Keratinocyte (primary cell): ENCODE data around the gene PHRF1. TPM values are rescaled to one million over a fixed set of nuclear protein-coding genes. Genes with fewer than 3 reads are reported as not detected.

ENCODE experiments used
- DNase-seq: peaks from one replicate; pipeline ENCODE4 v3.0.0-alpha.2; 2011; ENCODE audit warnings: low read depth, missing footprints, low spot score
- FAIRE-seq: peaks from 2 replicates; lab custom pipeline; 2011; peaks lifted over from hg19 to GRCh38; lab: Jason Lieb, UNC
- H2AFZ ChIP-seq: 2 replicates; pipeline ENCODE4 v1.6.0; 2012; ENCODE audit warnings: low read length, control low read depth, inconsistent platforms; ENCODE audit not compliant: control insufficient read depth
- H3K27ac ChIP-seq: 2 replicates; pipeline ENCODE4 v1.5.1; 2011; ENCODE audit warnings: low read length; ENCODE audit not compliant: control insufficient read depth, insufficient read depth
- H3K27me3 ChIP-seq: 3 replicates; pipeline ENCODE4 v1.6.0; 2011; ENCODE audit warnings: low read length; ENCODE audit not compliant: control insufficient read depth, insufficient read depth; ENCODE audit errors: extremely low read depth
- H3K36me3 ChIP-seq, 2 experiments: 2 replicates in 1 of 2; 3 replicates in 1 of 2; pipeline ENCODE4 v1.5.1; 2011; ENCODE audit warnings: low read length in 2 of 2, mild to moderate bottlenecking in 1 of 2; ENCODE audit not compliant: control insufficient read depth in 2 of 2, insufficient read depth in 2 of 2; ENCODE audit errors: extremely low read depth in 1 of 2
- H3K4me1 ChIP-seq: 3 replicates; pipeline ENCODE4 v1.5.1; 2011; ENCODE audit warnings: low read length; ENCODE audit not compliant: control insufficient read depth, insufficient read depth; ENCODE audit errors: extremely low read depth
- H3K4me2 ChIP-seq: 3 replicates; pipeline ENCODE4 v1.6.0; 2011; ENCODE audit warnings: low read depth, low read length; ENCODE audit not compliant: control insufficient read depth, insufficient read depth; ENCODE audit errors: extremely low read depth
- H3K4me3 ChIP-seq, 3 experiments: fragments of 200-600 bp in 1 of 3; sonication (generic) in 1 of 3; 2 replicates in 2 of 3; 3 replicates in 1 of 3; pipeline ENCODE4 v1.5.1; 2011 to 2016; ENCODE audit warnings: low read length in 3 of 3, mild to moderate bottlenecking in 3 of 3, control low read depth in 2 of 3, inconsistent platforms in 1 of 3, low read depth in 1 of 3, mixed read lengths in 1 of 3, mixed run types in 1 of 3, moderate library complexity in 1 of 3; ENCODE audit not compliant: control insufficient read depth in 2 of 3, insufficient read depth in 2 of 3; ENCODE audit errors: extremely low read depth in 1 of 3
- H3K79me2 ChIP-seq: 2 replicates; pipeline ENCODE4 v1.6.0; 2012; ENCODE audit warnings: low read length; ENCODE audit not compliant: control insufficient read depth, insufficient read depth
- H3K9ac ChIP-seq: 3 replicates; pipeline ENCODE4 v1.6.0; 2011; ENCODE audit warnings: low read length; ENCODE audit not compliant: control insufficient read depth, insufficient read depth; ENCODE audit errors: extremely low read depth
- H3K9me1 ChIP-seq: 3 replicates; pipeline ENCODE4 v1.6.0; 2011; ENCODE audit warnings: low read length; ENCODE audit not compliant: control insufficient read depth, insufficient read depth; ENCODE audit errors: extremely low read depth
- H3K9me3 ChIP-seq: 2 replicates; pipeline ENCODE4 v1.5.1; 2012; ENCODE audit warnings: low read depth, low read length; ENCODE audit not compliant: control insufficient read depth
- H4K20me1 ChIP-seq: 3 replicates; pipeline ENCODE4 v1.6.0; 2011; ENCODE audit warnings: low read length; ENCODE audit not compliant: control insufficient read depth, insufficient read depth; ENCODE audit errors: extremely low read depth
- CTCF ChIP-seq, 3 experiments: IDR thresholded peaks in 1 of 3; conservative IDR thresholded peaks in 1 of 3; optimal IDR thresholded peaks in 1 of 3; 2 replicates in 2 of 3; 3 replicates in 1 of 3; pipeline versions ENCODE3 to v1.5.1; 2011; ENCODE audit warnings: low read length in 3 of 3, mild to moderate bottlenecking in 3 of 3, moderate library complexity in 2 of 3, control low read depth in 1 of 3, inconsistent platforms in 1 of 3; ENCODE audit not compliant: insufficient read depth in 2 of 3; ENCODE audit errors: extremely low read depth in 1 of 3
- EZH2 ChIP-seq: IDR thresholded peaks from one replicate; pipeline ENCODE4 v1.6.1; 2012; ENCODE audit warnings: inconsistent platforms, mild to moderate bottlenecking, low read length, moderate library complexity
- dilution Hi-C: fragments of 300-500 bp; cut with MboI; formaldehyde crosslinking; loops from one replicate; pipeline ENCODE4 v1.7.0; 2020; ENCODE audit warnings: low sequenced_read_pairs; ENCODE audit not compliant: extremely low pct_ligation_motif_present
- polyA plus RNA-seq, 5 experiments: library from polyadenylated mRNA; depleted of rRNA in 3 of 5; stranded (reverse) in 3 of 5; stranded (forward) in 1 of 5; unstranded in 1 of 5; fragments of >200 nt; gene quantifications; 1 replicate in 1 of 5; 2 replicates in 3 of 5; 3 replicates in 1 of 5; pipeline versions ENCODE4 v1.2.1 to v1.2.3, GENCODE V29; 2011 to 2012; ENCODE audit warnings: missing spikeins in 2 of 5, low read depth in 1 of 5, low replicate concordance in 1 of 5

The PHRF1 gene
- polyA plus RNA-seq, 1 donor (not counting 4 experiments of a cell fraction or from before 2014, with no cell fraction given) = 10.7 TPM

- H3K9me1 ChIP-seq = peaks cover 8% of the 10 kb centered on the region
- FAIRE-seq (no peak), DNase-seq (no peak)
- H3K36me3 ChIP-seq = peaks cover 8 to 15% of the 10 kb centered on the region in 2 experiments
- H3K27ac ChIP-seq = peak overlapping the region; percentile 83
- H3K9ac ChIP-seq = peak overlapping the region; percentile 99
- dilution Hi-C loops = no loop called here
- no peak overlapping the region for H2AFZ ChIP-seq
- H4K20me1 ChIP-seq = peaks cover 45% of the 10 kb centered on the region
- H3K4me3 ChIP-seq = peak overlapping the region; percentile 78 to 97 (median 96)
- peak overlapping the region; percentile 97 for H3K4me2 ChIP-seq
- H3K79me2 ChIP-seq = peaks cover 53% of the 10 kb centered on the region
- no peaks in the 10 kb centered on the region for H3K27me3 ChIP-seq
- peaks cover 37% of the 10 kb centered on the region for H3K4me1 ChIP-seq
- TF ChIP-seq CTCF (optimal IDR thresholded peaks at IDR 0.05 in 1 of 3, IDR thresholded peaks at IDR 0.05 in 1 of 3, conservative IDR thresholded peaks at IDR 0.05 in 1 of 3; ENCODE audit: extremely low read depth in 1 of 3, insufficient read depth in 2 of 3, low read length in 3 of 3) (no peak), EZH2 (no peak)
- H3K9me3 ChIP-seq = no peaks in the 10 kb centered on the region
These were observed 741 bp downstream of the PHRF1 start for GRCh38 chr11:576811-577610.

- Histone ChIP-seq H3K9ac (peak overlapping the region; percentile 99), H3K9me1 (peaks cover 8% of the 10 kb centered on the region), H4K20me1 (peaks cover 46% of the 10 kb centered on the region), H3K4me1 (peaks cover 37% of the 10 kb centered on the region), H3K27ac (peak overlapping the region; percentile 83), H3K36me3 (peaks cover 8 to 15% of the 10 kb centered on the region in 2 experiments), H2AFZ (no peak overlapping the region), H3K79me2 (peaks cover 57% of the 10 kb centered on the region), H3K4me2 (peak overlapping the region; percentile 97), H3K4me3 (peak overlapping the region; percentile 78 to 97 (median 96)), H3K9me3 (no peaks in the 10 kb centered on the region), H3K27me3 (no peaks in the 10 kb centered on the region)
- no peak for DNase-seq
- dilution Hi-C loops = no loop called here
- no peak for FAIRE-seq
- TF ChIP-seq EZH2 (no peak), CTCF (optimal IDR thresholded peaks at IDR 0.05 in 1 of 3, IDR thresholded peaks at IDR 0.05 in 1 of 3, conservative IDR thresholded peaks at IDR 0.05 in 1 of 3; ENCODE audit: extremely low read depth in 1 of 3, insufficient read depth in 2 of 3, low read length in 3 of 3) (no peak)
These were observed 1.3 kb downstream of the PHRF1 start for GRCh38 chr11:577611-577894.
